ENCODE measurements around the gene SDK1.

DNA sequence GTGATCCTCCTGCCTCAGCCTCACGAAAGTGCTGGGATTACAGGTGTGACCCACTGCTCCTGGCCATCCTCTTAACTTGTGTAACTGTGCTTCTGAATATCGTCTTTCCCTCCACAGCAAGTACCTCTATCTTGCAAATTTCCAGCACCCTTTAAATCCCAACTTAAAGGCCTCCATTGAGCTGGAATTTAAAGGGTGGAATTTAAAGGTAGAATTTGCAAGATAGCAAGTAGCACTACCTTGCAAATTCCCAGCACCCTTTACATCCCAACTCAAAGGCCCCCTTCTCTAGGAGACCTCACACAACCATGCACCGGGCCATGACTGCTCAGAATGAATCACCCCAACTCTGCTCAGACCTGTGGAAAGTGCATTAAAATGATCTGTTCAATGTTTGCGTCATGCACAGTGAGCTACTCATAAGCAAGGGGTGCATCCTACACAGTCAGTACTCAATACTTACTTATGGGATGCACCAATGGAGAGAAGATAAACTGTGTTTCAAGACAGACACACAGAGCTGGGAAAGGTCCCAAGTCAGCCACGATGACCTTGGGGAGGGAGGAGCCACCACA, 17.8 kb upstream of the SDK1 start:
- TF ChIP-seq SOX15 (CRISPR knock-in tag; IDR thresholded peaks at IDR 0.05): no peak
- TF ChIP-seq NFYB (CRISPR knock-in tag; conservative IDR thresholded peaks at IDR 0.05; ENCODE audit: low read depth): no peak
- TF ChIP-seq, protein P1, sequence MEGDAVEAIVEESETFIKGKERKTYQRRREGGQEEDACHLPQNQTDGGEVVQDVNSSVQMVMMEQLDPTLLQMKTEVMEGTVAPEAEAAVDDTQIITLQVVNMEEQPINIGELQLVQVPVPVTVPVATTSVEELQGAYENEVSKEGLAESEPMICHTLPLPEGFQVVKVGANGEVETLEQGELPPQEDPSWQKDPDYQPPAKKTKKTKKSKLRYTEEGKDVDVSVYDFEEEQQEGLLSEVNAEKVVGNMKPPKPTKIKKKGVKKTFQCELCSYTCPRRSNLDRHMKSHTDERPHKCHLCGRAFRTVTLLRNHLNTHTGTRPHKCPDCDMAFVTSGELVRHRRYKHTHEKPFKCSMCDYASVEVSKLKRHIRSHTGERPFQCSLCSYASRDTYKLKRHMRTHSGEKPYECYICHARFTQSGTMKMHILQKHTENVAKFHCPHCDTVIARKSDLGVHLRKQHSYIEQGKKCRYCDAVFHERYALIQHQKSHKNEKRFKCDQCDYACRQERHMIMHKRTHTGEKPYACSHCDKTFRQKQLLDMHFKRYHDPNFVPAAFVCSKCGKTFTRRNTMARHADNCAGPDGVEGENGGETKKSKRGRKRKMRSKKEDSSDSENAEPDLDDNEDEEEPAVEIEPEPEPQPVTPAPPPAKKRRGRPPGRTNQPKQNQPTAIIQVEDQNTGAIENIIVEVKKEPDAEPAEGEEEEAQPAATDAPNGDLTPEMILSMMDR (IDR thresholded peaks at IDR 0.05): no peak
- TF ChIP-seq FOXJ3 (CRISPR knock-in tag; IDR thresholded peaks at IDR 0.05; ENCODE audit: borderline replicate concordance): no peak
- TF ChIP-seq MAX (CRISPR knock-in tag; IDR thresholded peaks at IDR 0.05): no peak
- TF ChIP-seq E2F1 (CRISPR knock-in tag; IDR thresholded peaks at IDR 0.05): no peak

Data from WTC11 (cell line).